Lower leg skin (tissue), 4 donors: ENCODE data around the gene CDH13. TPM values are rescaled to one million over a fixed set of nuclear protein-coding genes. Genes with fewer than 3 reads are reported as not detected.

ENCODE experiments used
- DNase-seq, 2 donors: peaks; one replicate each; pipeline ENCODE4 v3.0.0-alpha.2; 2019; ENCODE audit warnings: low spot score in 2 of 2
- H3K4me3 ChIP-seq: fragments of 200-600 bp; sonication (generic); 2 replicates; pipeline ENCODE4 v1.5.1; 2017; ENCODE audit warnings: mild to moderate bottlenecking, low read depth; ENCODE audit not compliant: poor library complexity, severe bottlenecking
- CTCF ChIP-seq, 3 donors: fragments of 450-650 bp; IDR thresholded peaks; one replicate each; pipeline ENCODE4 v1.5.1; 2016; ENCODE audit warnings: antibody characterized with exemption in 3 of 3, mild to moderate bottlenecking in 3 of 3, moderate library complexity in 2 of 3
- POLR2A ChIP-seq, 2 donors: fragments of 450-650 bp; IDR thresholded peaks; one replicate each; pipeline ENCODE4 v1.6.1; 2016 to 2017; ENCODE audit warnings: antibody characterized with exemption in 2 of 2, mild to moderate bottlenecking in 1 of 2, moderate library complexity in 1 of 2
- WGBS, 2 donors: methylation state at CpG; one replicate each; pipeline ENCODE4 v1.1.5; 2018; 5-methylcytosine and 5-hydroxymethylcytosine counted together
- intact Hi-C: fragments of 100-400 bp; cut with DNase I; formaldehyde crosslinking; loops from one replicate; pipeline ENCODE4 v1.15.0; 2023; ENCODE audit warnings: low total_unique reads
- total RNA-seq, 4 donors: library from RNA; depleted of rRNA; stranded (reverse); fragments of >200 nt; gene quantifications; one replicate each; pipeline ENCODE4 v1.1.0, GENCODE V29; 2016

Gene CDH13
- total RNA-seq, 4 donors from 2014 or later, result 102 to 246 (median 155) TPM

- 54 to 59% methylated on average over 4 of the region's 4 CpGs for WGBS, 2 donors
- intact Hi-C loops, result no loop called here
- DNase-seq, result peak in 1 of 2 donors; percentile 66
- H3K4me3 ChIP-seq, result no peak overlapping the region
- no peak for TF ChIP-seq CTCF (IDR thresholded peaks at IDR 0.05)
- TF ChIP-seq POLR2A (IDR thresholded peaks at IDR 0.05), result no peak
These were observed 1187.9 kb downstream of the CDH13 start for GRCh38 chr16:83814659-83814985.

GRCh38 chr16:83817022-83817421 lies 1190.3 kb downstream of the CDH13 start:
- no peak overlapping the region for H3K4me3 ChIP-seq
- WGBS, 2 donors, result 83 to 87% methylated on average over 12 of the region's 12 CpGs
- intact Hi-C loops, result no loop called here
- TF ChIP-seq CTCF (IDR thresholded peaks at IDR 0.05) (no peak), POLR2A (IDR thresholded peaks at IDR 0.05) (no peak)
- no peak for DNase-seq

- DNase-seq, result no peak
- intact Hi-C loops, result no loop called here
- TF ChIP-seq POLR2A (IDR thresholded peaks at IDR 0.05), result no peak
- TF ChIP-seq CTCF (IDR thresholded peaks at IDR 0.05), result no peak
- 56 to 62% methylated on average over 5 of the region's 5 CpGs for WGBS, 2 donors
- H3K4me3 ChIP-seq, result no peak overlapping the region
These were observed 1191.5 kb downstream of the CDH13 start for GRCh38 chr16:83818276-83818675.

GRCh38 chr16:83819361-83819760 lies 1192.6 kb downstream of the CDH13 start:
- WGBS, 2 donors, result 75 to 76% methylated on average over 8 of the region's 8 CpGs
- TF ChIP-seq CTCF (IDR thresholded peaks at IDR 0.05) (no peak), POLR2A (IDR thresholded peaks at IDR 0.05) (no peak)
- DNase-seq, result no peak
- no peak overlapping the region for H3K4me3 ChIP-seq
- intact Hi-C loops, result no loop called here

- WGBS, 2 donors, result 29 to 31% methylated on average over 21 of the region's 21 CpGs
- DNase-seq, result peak; percentile 87 to 97
- intact Hi-C loops, result loop anchor here (5.0 to 10.0 kb wide), 3 partner anchors 131 to 358 kb away; partner anchors contain the start of gene TAF1C
- TF ChIP-seq POLR2A (IDR thresholded peaks at IDR 0.05), result no peak
- peak in 1 of 3 donors; percentile 69 for TF ChIP-seq CTCF (IDR thresholded peaks at IDR 0.05)
- no peak overlapping the region for H3K4me3 ChIP-seq
These were observed 1199.6 kb downstream of the CDH13 start for GRCh38 chr16:83826146-83826913.
